LoVo (cell line): ENCODE data around the gene DPP3.
"Not testable (repeated sequence)": the region's sequence is repeated elsewhere in the genome, so short reads cannot be mapped to it uniquely, and the experiment has no call there.

ENCODE experiments used
- DNase-seq: peaks from one replicate; pipeline ENCODE4 v3.0.0-alpha.2; 2016; ENCODE audit warnings: low spot score

The DPP3 gene, protein sequence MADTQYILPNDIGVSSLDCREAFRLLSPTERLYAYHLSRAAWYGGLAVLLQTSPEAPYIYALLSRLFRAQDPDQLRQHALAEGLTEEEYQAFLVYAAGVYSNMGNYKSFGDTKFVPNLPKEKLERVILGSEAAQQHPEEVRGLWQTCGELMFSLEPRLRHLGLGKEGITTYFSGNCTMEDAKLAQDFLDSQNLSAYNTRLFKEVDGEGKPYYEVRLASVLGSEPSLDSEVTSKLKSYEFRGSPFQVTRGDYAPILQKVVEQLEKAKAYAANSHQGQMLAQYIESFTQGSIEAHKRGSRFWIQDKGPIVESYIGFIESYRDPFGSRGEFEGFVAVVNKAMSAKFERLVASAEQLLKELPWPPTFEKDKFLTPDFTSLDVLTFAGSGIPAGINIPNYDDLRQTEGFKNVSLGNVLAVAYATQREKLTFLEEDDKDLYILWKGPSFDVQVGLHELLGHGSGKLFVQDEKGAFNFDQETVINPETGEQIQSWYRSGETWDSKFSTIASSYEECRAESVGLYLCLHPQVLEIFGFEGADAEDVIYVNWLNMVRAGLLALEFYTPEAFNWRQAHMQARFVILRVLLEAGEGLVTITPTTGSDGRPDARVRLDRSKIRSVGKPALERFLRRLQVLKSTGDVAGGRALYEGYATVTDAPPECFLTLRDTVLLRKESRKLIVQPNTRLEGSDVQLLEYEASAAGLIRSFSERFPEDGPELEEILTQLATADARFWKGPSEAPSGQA

DNA sequence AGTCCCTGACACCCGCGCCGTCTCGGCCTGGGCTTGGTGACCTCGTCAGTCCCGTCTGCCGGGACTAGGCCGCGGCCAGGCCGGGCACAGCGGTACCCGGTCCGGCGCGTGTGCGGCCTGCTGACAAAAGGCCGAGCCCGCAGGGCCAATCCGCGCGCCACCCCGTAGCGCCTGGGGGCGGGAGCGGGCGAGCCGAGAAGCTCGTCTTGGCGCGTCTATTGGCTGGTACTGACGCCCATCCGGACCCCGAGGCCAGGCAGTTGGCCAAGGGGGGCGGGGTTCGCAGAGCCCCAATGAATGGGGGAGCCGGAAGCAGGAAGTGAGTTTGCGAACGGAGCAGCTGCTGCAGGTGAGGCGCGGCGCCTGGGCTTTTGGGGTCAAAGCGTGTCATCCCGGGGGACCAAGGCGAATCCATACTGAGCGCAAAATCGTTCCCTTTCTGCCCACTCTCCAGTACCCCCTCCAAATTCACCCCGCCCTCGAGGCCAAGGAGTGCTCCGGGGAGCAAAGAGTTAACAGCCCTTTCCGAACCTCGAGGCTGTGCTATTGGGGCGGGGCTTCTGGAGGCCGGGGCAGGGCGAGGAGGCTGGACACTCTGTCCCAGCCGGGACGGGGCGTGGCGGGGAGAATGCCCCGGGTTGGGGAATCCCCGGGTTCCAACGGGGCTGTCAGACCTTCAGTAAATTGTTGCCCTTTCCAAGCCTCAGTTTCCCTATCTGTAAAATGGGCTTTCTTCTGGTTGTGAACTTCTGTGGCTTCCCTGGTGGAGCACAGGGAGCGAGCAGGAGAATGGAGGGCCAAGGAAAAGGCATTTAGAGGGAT is at the start of gene DPP3:
TSS of gene DPP3 (plus strand) at position 318 of the 822 bp plus-strand sequence. CDS start 1,767 bp downstream, outside the sequence.
- DNase-seq, result peak; percentile 97

GRCh38 chr11:66431287-66431686 is 48.9 kb upstream of the DPP3 start:
- DNase-seq, result not testable (repeated sequence)

- not testable (repeated sequence) for DNase-seq
Measured at GRCh38 chr11:66431871-66432329, 48.3 kb upstream of the DPP3 start.

- no peak for DNase-seq
Measured at GRCh38 chr11:66432597-66432996, 47.6 kb upstream of the DPP3 start.

DNA sequence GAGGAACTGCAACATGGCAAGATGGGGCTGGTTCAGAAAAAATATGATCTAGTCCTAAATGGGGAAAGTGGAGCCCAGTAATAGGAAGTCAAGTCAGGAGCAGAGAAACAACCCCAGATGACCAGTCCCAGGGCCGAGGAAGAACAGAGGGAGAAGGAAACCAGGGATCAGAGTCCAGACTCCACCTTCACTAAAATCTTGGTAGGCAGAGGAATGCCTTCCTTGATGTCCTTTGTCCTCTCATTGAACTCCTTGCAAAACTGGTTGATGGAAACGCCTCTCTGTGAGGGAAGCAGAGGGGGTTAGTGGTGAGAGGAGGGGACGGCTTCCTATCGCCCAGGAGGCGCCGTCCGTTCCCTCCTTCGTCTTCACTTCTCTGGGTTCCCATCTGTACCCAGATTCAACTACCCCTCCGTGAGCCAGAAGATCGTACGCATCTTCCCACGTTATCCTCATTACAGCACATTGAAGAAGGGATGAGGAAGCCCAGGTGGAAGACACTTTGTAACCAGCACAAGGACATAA is 42.2 kb upstream of the DPP3 start:
- no peak for DNase-seq

DNA sequence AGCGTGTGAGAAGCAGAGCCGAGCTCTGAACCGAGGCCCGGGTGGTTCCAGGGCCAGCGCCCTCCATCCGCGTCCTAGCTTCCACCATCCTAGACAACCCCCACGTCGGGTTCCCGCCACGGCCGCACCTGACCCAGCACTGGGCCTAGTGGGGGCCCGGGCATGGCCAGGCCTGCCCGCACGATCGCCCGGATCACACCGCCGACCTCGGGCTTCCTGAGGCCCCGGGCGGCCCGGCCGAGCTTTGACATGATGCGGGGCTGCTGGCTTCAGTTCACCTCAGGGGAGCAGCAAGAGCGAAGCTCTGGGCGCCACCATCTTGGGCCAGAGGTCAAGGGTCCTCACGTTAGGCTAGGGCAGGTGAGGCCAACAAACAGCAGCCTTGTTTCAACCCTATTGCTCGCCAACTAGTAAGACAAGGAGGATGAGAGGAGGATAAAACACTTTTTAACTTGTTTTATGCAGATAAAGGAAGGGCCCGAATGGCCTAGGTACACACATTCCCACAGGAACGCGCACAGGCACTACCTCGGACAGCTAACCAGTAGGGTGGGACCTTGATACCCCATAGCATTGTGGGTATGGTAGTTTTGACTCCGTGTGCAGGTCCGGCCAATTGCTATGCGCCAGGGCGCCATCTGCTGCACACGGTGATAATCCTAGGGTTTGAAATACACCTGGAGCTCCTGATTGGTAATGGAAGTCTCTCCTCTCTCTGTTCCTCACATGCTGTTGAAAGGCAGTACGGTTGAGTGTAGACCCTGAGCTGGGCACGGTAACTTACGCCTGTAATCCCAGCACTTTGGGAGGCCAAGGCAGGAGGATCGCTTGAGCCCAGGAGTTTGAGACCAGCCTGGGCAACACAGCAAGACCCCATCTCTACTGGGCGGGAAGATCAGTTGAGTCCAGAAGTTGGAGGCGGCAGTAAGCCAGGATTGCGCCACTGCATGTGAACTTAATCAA is 41.4 kb upstream of the DPP3 start, which contains the start of gene MRPL11:
TSS of gene MRPL11 (minus strand) at position 345 of the 963 bp plus-strand sequence. CDS start at position 251, 94 bp downstream.
- peak; percentile 96 for DNase-seq

DNA sequence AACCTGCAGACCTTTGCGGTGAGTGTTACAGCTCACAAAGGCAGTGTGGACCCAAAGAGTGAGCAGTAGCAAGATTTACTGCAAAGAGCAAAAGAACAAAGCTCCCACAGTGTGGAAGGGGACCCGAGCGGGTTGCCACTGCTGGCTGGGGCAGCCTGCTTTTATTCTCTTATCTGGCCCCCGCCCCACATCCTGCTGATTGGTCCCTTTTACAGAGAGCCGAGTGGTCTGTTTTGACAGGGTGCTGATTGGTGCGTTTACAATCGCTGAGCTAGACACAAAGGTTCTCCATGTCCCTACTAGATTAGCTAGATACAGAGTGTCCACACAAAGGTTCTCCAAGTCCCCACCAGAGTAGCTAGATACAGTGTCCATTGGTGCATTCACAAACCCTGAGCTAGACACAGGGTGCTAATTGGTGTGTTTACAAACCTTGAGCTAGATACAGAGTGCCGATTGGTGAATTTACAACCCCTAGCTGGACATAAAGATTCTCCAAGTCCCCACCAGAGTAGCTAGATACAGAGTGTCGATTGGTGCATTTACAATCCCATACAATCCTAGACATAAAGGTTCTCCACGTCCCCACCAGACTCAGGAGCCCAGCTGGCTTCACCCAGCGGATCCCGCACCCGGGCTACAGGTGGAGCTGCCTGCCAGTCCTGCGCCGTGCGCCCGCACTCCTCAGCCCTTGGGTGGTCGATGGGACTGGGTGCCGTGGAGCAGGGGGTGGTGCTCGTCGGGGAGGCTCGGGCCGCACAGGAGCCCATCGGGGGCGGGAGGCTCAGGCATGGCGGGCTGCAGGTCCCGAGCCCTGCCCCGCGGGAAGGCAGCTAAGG is 39.9 kb upstream of the DPP3 start:
- DNase-seq, result not testable (repeated sequence)

DNA sequence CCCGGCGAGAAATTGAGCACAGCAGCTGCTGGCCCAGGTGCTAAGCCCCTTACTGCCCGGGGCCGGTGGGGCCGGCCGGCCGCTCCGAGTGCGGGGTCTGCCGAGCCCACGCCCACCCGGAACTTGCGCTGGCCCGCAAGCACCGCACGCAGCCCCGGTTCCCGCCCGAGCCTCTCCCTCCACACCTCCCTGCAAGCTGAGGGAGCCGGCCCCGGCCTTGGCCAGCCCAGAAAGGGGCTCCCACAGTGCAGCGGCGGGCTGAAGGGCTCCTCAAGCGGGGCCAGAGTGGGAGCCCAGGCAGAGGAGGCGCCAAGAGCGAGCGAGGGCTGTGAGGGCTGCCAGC is 39.3 kb upstream of the DPP3 start:
- DNase-seq, result not testable (repeated sequence)

DNA sequence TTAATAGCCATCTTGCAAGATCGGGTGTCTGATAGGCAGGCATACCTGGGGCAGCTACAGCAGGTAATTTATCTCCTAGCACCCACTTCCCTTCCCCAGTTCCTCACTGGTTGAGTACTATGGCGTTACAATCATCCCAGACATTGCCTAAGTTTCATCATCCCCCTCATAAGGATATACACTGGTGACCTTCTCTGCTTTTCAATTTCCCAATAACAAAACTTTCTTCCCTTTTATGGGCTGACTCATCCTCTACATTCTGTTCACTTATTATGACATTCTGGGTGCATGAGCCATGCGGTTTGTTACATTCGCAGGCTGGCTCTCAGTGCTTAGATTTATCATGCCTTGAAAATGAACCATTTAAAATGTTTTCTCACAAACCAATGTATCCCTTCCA is 36.6 kb upstream of the DPP3 start:
- DNase-seq, result peak; percentile 70

DNA sequence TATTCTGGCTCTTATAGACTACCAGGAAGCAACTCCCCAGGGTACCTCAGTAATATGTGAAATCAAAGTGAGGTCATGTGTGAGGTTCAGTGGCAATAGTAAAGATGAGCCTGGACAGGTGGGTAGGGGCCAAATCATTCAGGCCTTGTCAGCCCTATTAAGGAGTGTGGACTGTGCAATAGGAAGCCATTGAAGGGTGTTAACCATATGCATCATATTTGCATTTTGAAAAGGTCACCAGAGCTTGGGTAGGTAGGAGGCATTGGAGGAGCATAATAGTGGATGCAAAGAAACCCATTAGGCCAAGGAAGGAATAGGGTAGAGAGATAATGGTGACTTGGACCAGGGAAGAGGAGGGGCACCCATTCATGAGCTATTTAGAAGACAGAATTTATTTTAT is 33.2 kb upstream of the DPP3 start:
- DNase-seq, result no peak

- DNase-seq, result no peak
Measured at GRCh38 chr11:66448523-66448922, 31.7 kb upstream of the DPP3 start.

- no peak for DNase-seq
Measured at GRCh38 chr11:66450560-66450959, 29.7 kb upstream of the DPP3 start.

DNA sequence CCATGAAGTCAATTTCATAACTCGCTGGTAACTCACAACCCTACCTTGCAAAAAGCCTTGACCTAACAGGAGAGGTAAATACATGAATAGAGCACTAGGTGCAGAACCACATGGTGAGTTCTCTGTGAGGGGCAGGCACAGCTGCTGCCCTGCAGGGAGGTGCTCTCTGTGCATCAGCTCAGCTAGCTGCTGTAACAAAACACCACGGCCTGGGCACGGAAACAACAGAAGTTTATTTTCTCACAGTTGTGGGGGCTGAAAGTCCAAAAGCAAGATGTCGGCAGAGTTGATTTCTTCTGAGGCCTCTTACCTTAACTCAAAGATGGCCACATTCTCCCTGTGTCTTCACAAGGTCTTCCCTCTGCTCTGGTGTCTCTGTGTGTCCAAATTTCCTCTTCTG is 28.6 kb upstream of the DPP3 start:
- no peak for DNase-seq

GRCh38 chr11:66454247-66454646 is 26.0 kb upstream of the DPP3 start:
- no peak for DNase-seq

DNA sequence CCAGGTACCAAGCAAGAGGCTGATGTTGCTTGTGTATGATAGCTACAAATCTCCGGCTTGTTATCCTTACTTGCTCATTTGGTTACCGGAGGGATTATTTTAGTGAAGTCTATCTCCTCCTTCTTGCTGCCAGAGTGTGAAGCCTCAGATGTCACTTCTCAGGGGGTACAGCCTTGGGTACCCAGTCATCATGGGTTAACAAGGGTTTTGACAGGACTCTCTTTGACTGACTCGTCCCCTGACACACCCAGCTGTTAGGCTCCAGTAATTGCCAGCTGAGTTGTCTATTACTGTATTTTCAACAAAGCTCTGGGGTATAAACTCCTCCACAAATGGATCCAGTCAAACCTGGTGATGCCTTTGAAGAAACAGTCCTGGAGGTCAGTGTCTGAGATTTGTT is 25.4 kb upstream of the DPP3 start:
- DNase-seq, result no peak

- DNase-seq, result no peak
Measured at GRCh38 chr11:66457826-66458225, 22.4 kb upstream of the DPP3 start.

GRCh38 chr11:66459138-66459778 is 21.0 kb upstream of the DPP3 start:
- no peak for DNase-seq

GRCh38 chr11:66462010-66462409 is 18.2 kb upstream of the DPP3 start:
- no peak for DNase-seq

- no peak for DNase-seq
Measured at GRCh38 chr11:66462911-66463310, 17.3 kb upstream of the DPP3 start.
